Stomach (tissue), 9 donors: Measurements from ENCODE around the gene SF3B2. TPM values are rescaled to one million over a fixed set of nuclear protein-coding genes. Genes with fewer than 3 reads are reported as not detected.

Source experiments
- DNase-seq, 2 donors: peaks; one replicate each; pipeline versions ENCODE4 v3.0.0 to v3.0.0-alpha.2; 2013 to 2019
- H3K27ac ChIP-seq, 5 donors: fragments of 200-600 bp in 4 of 5; sonication (generic) in 4 of 5; one replicate each; pipeline ENCODE4 v1.5.1; 2013 to 2019; ENCODE audit warnings: mild to moderate bottlenecking in 1 of 5, moderate library complexity in 1 of 5
- H3K27me3 ChIP-seq, 3 donors: fragments of 200-600 bp; sonication (generic); one replicate each; pipeline ENCODE4 v1.5.1; 2017 to 2019; ENCODE audit warnings: mixed run types in 1 of 3
- H3K36me3 ChIP-seq, 4 donors: fragments of 200-600 bp; sonication (generic); 1 replicate in 3 of 4; 2 replicates in 1 of 4; pipeline ENCODE4 v1.5.1; 2016 to 2019
- H3K4me1 ChIP-seq, 4 donors: fragments of 200-600 bp; sonication (generic); one replicate each; pipeline ENCODE4 v1.5.1; 2016 to 2019
- H3K4me3 ChIP-seq, 4 donors: fragments of 200-600 bp; sonication (generic) in 3 of 4; one replicate each; pipeline ENCODE4 v1.5.1; 2016 to 2019; ENCODE audit warnings: mild to moderate bottlenecking in 1 of 4
- H3K9me3 ChIP-seq, 4 donors: fragments of 200-600 bp; sonication (generic); one replicate each; pipeline ENCODE4 v1.5.1; 2016 to 2019
- CTCF ChIP-seq, 7 experiments: fragments of 450-650 bp in 4 of 7; fragments of 200-600 bp in 3 of 7; sonication (generic) in 3 of 7; IDR thresholded peaks; one replicate each; pipeline ENCODE4 v1.5.1; 2016 to 2019; ENCODE audit warnings: antibody characterized with exemption in 7 of 7, control low read depth in 2 of 7, mild to moderate bottlenecking in 1 of 7
- EP300 ChIP-seq: sonication (generic); formaldehyde crosslinking; IDR thresholded peaks from one replicate; pipeline ENCODE4 v1.6.1; 2017; ENCODE audit warnings: antibody characterized with exemption
- POLR2A ChIP-seq, 4 donors: fragments of 450-650 bp; IDR thresholded peaks; one replicate each; pipeline ENCODE4 v1.6.1; 2016; ENCODE audit warnings: antibody characterized with exemption in 4 of 4, control low read depth in 2 of 4, mild to moderate bottlenecking in 1 of 4, moderate library complexity in 1 of 4
- POLR2AphosphoS5 ChIP-seq, 3 donors: sonication (generic); formaldehyde crosslinking; IDR thresholded peaks; one replicate each; pipeline ENCODE4 v1.6.1; 2016; ENCODE audit warnings: antibody characterized with exemption in 3 of 3
- WGBS, 5 donors: extraction: QIAGEN DNeasy Blood & Tissue Kit in 3 of 5; methylation state at CpG; one replicate each; pipeline versions ENCODE4 v1.1.5 to v1.1.7; 2013 to 2018; 5-methylcytosine and 5-hydroxymethylcytosine counted together
- intact Hi-C: fragments of 100-400 bp; cut with DNase I; formaldehyde crosslinking; loops from one replicate; pipeline ENCODE4 v1.15.1; 2023; ENCODE audit warnings: low total_unique reads
- polyA plus RNA-seq, 3 donors: library from polyadenylated mRNA; stranded (reverse); fragments of 200-250 nt; gene quantifications; one replicate each; pipeline ENCODE4 v1.2.3, GENCODE V29; 2013
- total RNA-seq, 5 donors: library from RNA; depleted of rRNA; stranded (reverse); fragments of >200 nt; gene quantifications; one replicate each; pipeline versions ENCODE4 v1.1.0 to v1.2.3, GENCODE V29; 2014 to 2016
- donor health status: healthy with polysubstance abuse.
- donor health status: Bipolar disorder and iron deficiency.
- donor health status: healthy.

SF3B2 gene
- total and polyA plus RNA-seq, 8 donors = 52.7 to 366 (median 108) TPM

- TF ChIP-seq POLR2AphosphoS5 (IDR thresholded peaks at IDR 0.05) = peak in 1 of 3 donors; percentile 24
- TF ChIP-seq POLR2A (IDR thresholded peaks at IDR 0.05) = no peak
- TF ChIP-seq EP300 = no peak
- peak in 5 of 7 experiments; percentile 34 to 92 (median 85) for TF ChIP-seq CTCF (IDR thresholded peaks at IDR 0.05)
- Histone ChIP-seq H3K27ac (peak overlapping the region; percentile 32 to 99 (median 92)), H3K4me3 (peak overlapping the region in 1 of 4 donors; percentile 96), H3K27me3 (no peaks in the 10 kb centered on the region), H3K9me3 (no peaks in the 10 kb centered on the region), H3K4me1 (peaks cover 28 to 54% (median 53%) of the 10 kb centered on the region in 4 donors), H3K36me3 (peaks cover 47 to 58% (median 57%) of the 10 kb centered on the region in 4 donors)
- DNase-seq = peak; percentile 73 to 90
- WGBS, 5 donors = 48 to 59% (median 54%) methylated on average over 16 to 17 of the region's 17 CpGs
- intact Hi-C loops = no loop called here
These were observed 16.1 kb downstream of the SF3B2 start for GRCh38 chr11:66068154-66068821.

GRCh38 chr11:66068923-66069714, 17.0 kb downstream of the SF3B2 start:
- intact Hi-C loops = no loop called here
- Histone ChIP-seq H3K4me1 (peaks cover 28 to 57% (median 54%) of the 10 kb centered on the region in 4 donors), H3K36me3 (peaks cover 38 to 58% (median 54%) of the 10 kb centered on the region in 4 donors), H3K4me3 (peak overlapping the region; percentile 75 to 99 (median 96)), H3K27me3 (no peaks in the 10 kb centered on the region), H3K27ac (peak overlapping the region; percentile 90 to 99 (median 95)), H3K9me3 (no peaks in the 10 kb centered on the region)
- WGBS, 5 donors = 21 to 30% (median 21%) methylated on average over 14 of the region's 14 CpGs
- TF ChIP-seq CTCF (IDR thresholded peaks at IDR 0.05) (no peak), EP300 (no peak), POLR2AphosphoS5 (IDR thresholded peaks at IDR 0.05) (peak in 2 of 3 donors; percentile 3 to 30), POLR2A (IDR thresholded peaks at IDR 0.05) (no peak)
- DNase-seq = peak; percentile 58 to 67

GRCh38 chr11:66069715-66070603, 17.8 kb downstream of the SF3B2 start, which contains the start of gene PACS1:
Gene PACS1 (plus strand): TSS chr11:66070272. CDS start chr11:66070487, 215 bp downstream.
- 0 to 2% (median 1%) methylated on average over 34 to 120 of the region's 120 CpGs for WGBS, 5 donors
- intact Hi-C loops = loop anchor here (10.0 kb wide), 1 partner anchor 65 kb away; no protein-coding TSS in a partner anchor
- Histone ChIP-seq H3K4me1 (peaks cover 28 to 57% (median 54%) of the 10 kb centered on the region in 4 donors), H3K36me3 (peaks cover 31 to 56% (median 52%) of the 10 kb centered on the region in 4 donors), H3K27me3 (no peaks in the 10 kb centered on the region), H3K4me3 (peak within 1 kb of the TSS; percentile 75 to 99 (median 96)), H3K27ac (peak within 1 kb of the TSS; percentile 90 to 99 (median 95)), H3K9me3 (no peaks in the 10 kb centered on the region)
- peak in 2 of 3 donors; percentile 32 to 33 for TF ChIP-seq POLR2AphosphoS5 (IDR thresholded peaks at IDR 0.05)
- no peak for TF ChIP-seq EP300
- DNase-seq = peak; percentile 76 to 92

GRCh38 chr11:66070604-66071380, 18.6 kb downstream of the SF3B2 start:
- Histone ChIP-seq H3K4me1 (peaks cover 28 to 57% (median 54%) of the 10 kb centered on the region in 4 donors), H3K9me3 (no peaks in the 10 kb centered on the region), H3K27me3 (no peaks in the 10 kb centered on the region), H3K4me3 (peak overlapping the region; percentile 75 to 99 (median 96)), H3K27ac (peak overlapping the region; percentile 86 to 99 (median 93)), H3K36me3 (peaks cover 29 to 55% (median 47%) of the 10 kb centered on the region in 4 donors)
- peak; percentile 63 to 65 for DNase-seq
- 1 to 4% (median 1%) methylated on average over 9 to 60 of the region's 60 CpGs for whole genome bisulfite sequencing, 5 donors
- intact Hi-C loops = loop anchor here (10.0 kb wide), 1 partner anchor 64 kb away; no protein-coding TSS in a partner anchor
- TF ChIP-seq POLR2AphosphoS5 (IDR thresholded peaks at IDR 0.05) (no peak), POLR2A (IDR thresholded peaks at IDR 0.05) (no peak)
